Activated T-cell treated with anti-CD3 and anti-CD28 coated beads, Interleukin-2, amount 50 U/mL, for 48 hours (primary cell): Measurements from ENCODE around the gene BCL2L1.

Experiments
- DNase-seq, 2 experiments: peaks; one replicate each; pipeline ENCODE4 v3.0.0-alpha.2; 2020

BCL2L1 gene

DNA sequence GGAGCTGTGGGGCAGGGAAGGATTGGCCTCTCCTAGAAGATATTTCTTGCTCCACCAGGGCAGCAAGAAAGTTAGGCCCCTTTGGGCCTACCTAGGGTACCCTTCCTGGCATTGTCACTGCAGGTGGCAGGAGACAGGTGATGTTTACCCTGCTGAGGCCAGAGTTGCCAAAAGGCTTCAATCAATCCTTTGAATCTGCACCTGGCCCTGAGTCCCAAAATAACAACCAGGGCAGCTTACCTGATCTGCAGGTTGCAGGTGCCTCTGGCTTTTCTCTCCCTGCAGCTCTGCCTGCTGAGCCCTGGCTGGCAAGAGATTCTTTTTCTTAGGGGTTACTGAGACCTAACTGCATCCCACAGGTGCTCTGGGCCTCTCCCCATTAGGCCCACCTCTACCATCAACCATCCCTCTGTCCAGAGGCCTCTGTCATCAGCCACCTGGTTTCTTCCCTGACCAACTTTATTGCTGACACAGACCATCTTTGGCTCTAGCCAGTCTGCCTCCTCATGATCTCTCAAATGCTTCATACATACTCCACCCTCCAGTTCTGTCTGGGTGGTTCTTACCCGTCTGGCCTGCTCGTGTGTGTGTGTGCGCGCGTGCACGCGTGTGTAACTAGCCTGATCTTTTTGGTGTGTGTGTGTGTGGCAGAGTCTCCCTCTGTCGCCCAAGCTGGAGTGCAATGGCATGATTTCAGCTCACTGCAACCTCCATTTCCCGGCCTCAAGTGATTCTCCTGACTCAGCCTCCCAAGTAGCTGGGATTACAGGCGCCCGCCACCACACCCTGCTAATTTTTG is 13.7 kb downstream of the BCL2L1 start:
- DNase-seq, result no peak

DNA sequence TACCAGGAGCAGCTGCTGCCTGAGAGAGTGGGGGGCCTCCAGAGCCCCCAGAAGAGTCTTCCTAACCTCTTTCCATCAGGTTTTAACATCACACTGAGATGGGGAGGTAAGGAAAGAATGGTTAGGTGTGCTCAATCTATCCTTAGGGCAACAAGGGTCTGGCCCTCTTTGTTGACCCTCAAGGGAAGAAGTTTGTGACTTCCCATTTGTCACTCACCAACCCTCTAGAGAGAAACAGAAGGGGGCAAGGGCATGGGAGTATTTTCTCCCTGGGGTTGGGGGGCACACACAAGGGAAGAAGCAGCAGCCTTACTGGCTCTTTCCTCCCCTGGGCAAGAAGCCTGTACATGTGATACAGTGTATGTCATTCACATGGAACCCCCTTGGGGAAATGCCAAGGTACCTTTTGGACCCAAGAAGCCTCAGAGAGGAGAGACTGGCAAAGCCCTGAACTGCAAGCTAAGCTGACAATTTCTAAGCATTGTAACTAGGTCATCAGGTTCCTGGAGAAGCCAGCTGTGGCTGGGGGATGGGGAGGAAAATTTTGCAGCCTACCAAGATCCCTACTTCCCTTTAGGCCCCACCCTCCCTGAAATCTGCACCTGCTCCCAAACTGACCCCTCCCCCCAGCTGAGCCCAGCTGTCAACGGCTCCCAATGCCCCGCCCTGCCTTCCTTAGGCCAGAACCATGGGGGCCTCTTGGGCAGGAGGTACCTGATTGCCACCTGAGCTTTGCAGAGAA is 14.5 kb downstream of the BCL2L1 start:
- DNase-seq, result no peak

DNA sequence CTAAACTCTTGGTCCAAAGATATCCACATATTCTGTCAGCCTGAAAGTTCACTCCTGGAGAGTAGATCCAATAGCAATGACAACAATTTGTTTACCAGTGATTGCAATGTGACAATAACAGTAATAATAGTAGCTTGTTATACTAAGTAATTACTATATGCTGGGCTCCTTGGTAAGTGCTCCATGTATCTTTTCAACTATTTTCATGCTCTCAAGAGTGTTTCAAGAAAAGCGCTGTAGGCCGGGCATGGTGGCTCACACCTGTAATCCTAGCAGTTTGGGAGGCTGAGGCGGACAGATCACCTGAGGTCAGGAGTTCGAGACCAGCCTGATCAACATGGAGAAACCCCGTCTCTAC is 15.4 kb downstream of the BCL2L1 start:
- DNase-seq, result no peak

DNA sequence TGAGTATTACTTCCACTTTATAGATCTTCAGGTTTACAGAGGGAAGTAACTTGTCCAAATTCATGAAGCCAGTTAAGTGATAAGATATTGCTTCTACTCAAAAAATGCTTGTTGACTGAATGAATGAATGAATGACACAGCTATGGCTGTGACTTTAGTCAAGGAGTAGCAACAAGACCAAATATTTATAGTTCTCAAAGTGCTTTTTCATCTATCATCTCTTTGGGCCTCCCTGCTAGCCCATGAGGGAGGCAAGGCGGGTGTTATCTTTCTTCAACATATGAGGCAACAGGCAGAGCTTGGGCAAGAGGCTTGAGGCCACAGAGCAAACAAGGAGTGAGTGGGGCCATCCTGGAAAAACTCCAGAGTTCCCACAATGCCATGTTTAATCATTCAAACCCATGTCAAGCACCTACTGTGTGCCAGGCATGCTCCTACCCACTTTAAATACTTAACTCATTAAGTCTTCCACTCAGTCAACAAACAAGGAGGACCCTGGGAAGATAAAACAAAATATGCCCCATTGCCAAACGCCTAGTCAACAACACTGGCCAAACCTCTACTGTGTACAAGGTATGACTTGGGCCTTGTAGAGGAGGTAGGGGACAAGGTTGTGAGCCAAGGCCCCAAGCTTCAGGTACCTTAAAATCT is 15.9 kb downstream of the BCL2L1 start:
- DNase-seq, result no peak

- no peak for DNase-seq
Observed at GRCh38 chr20:31705598-31706597, 16.8 kb downstream of the BCL2L1 start.

GRCh38 chr20:31705191-31705590 is 17.5 kb downstream of the BCL2L1 start:
- no peak for DNase-seq

DNA sequence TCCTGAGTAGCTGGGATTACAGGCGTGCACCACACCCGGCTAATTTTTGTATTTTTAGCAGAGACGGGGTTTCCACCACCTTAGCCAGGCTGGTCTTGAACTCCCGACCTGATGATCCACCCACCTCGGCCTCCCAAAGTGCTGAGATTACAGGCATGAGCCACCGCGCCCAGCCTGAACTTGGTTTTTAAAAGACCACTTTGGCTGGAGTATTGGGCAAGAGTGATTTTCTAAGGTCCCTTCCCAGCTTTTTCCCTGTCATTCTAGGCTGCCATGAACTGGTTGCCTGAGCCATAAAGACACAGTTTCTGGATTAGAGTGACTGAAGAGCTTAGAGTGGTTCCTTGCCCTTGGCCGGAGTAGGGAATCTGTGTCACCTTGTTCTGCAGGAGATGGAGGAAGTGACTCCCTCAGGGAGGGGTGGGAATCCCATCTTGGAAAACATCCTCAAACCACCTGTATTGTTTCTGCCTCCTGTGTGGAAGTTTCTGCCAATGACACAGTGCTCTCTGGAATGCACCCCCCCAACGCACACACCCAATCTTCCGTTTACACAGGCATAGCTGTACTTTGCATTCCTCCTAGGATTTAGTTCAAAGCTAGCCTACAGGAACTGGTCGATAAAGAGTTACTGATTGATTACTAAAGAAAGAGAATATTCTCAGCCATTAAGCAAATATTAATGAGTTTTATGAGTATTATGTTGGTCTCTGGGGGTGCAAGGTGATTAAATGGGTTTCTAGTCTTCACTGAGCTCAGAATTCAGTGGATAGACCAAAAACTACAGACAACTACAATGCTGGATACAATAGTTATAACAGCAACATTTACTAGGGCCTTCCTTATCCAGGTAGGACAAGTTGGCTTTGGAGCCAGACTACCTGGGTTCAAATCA is 18.2 kb downstream of the BCL2L1 start:
- no peak for DNase-seq

- no peak for DNase-seq
Observed at GRCh38 chr20:31701591-31701990, 21.1 kb downstream of the BCL2L1 start.

DNA sequence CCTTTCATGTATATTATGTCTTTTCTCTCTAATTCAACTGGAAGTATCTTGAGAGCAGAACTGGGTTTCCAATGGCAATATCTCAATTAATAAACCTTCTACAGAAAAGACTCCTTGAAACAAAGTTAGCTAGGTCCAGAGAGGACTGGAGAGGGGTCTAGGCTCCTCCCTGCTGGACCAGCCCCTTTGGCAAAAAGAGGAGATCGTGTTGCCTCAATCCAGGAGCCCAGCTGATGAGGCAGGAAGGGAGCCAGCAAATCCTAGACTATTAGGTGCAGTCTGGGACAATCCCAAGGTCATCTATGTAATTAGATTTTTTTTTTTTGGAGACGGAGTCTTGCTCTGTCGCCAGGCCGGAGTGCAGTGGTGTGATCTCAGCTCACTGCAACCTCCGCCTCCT is 21.9 kb downstream of the BCL2L1 start:
- no peak for DNase-seq

DNA sequence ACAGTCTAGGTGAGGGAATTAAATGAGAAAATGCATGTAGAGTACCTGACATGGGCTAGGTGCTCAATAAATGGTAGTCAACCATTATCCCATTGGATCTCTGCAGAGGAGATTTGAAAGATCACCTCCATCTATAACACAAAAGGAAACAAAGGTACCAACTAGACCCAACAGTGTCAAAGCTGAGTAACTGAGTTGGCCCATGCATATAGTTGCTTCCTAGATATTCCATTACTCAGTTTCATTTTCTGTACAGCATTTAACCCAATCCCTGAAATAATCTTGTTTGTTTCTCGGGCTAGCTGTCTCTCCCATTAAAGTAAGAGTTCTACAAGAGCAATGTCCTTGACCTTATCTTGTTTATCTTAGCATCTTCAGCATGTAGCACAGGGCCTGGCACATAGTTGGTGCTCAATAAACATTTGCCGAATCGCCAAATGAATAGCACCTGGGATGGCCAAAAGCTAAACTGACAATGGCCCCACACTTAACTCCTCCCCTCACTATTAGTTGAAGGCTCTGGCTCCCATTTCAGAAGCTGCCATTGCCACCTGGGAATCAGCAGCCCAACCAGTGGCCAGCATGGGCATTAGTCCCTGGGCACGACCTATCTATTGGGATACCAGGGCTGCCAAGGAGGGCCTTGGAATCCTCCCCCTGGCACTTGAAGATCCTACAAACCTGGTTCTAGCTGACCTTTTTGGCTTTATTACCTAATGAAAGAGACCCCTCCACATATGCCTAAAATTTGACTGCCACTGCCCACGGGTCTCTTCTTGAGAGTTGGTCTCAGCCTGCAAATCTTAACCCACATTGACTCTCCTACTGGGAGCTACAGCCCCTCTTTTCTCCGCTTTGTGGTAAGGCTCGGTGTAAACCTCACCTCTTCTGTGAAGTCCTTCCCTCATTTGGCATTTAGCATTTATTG is 22.6 kb downstream of the BCL2L1 start:
- DNase-seq, result no peak

DNA sequence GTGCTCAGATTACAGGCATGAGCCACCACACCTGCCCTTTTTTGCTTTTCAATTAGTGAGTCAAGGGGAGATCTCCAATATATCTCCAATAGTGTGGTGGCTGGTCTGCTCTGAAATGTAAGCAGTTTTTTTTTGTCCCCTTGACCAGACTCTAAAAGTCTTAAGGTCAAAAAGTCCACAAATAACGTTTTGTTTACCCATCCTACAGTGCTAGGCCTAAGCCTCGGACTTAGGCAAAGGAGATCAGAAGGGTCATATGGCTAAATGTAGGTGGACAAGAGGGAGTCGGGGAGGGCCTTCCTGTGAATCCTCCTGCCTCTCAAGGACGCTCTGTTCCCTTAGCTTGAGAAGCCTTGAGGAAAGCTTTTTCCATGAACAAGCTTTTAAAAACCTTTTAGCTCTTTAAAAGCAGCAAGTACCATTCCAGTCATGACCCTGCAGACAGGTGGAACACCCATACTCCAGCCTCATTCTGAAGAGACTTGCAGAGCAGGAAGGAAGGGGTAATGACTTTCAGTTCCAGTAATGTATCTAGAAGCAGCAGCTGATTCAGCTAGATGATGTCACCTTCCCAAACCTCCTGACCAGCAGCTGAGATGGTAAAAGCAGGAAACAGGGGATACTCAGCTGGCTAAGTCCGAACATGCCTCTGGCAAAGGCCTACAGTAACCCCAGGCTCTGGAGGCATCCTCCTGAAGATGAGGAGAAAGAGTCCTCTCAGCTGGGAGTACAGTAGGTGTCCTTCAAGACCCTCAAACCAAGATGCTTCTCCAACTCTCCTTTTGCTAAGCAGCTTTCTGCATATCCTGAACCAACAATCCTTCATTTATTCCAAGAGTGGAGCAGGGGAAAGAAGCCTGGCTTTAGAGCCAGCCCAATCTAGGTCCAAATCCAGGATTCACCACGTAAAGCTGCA is 23.6 kb downstream of the BCL2L1 start:
- DNase-seq, result peak in 1 of 2 experiments; percentile 45

- DNase-seq, result no peak
Observed at GRCh38 chr20:31698243-31698802, 24.3 kb downstream of the BCL2L1 start.

DNA sequence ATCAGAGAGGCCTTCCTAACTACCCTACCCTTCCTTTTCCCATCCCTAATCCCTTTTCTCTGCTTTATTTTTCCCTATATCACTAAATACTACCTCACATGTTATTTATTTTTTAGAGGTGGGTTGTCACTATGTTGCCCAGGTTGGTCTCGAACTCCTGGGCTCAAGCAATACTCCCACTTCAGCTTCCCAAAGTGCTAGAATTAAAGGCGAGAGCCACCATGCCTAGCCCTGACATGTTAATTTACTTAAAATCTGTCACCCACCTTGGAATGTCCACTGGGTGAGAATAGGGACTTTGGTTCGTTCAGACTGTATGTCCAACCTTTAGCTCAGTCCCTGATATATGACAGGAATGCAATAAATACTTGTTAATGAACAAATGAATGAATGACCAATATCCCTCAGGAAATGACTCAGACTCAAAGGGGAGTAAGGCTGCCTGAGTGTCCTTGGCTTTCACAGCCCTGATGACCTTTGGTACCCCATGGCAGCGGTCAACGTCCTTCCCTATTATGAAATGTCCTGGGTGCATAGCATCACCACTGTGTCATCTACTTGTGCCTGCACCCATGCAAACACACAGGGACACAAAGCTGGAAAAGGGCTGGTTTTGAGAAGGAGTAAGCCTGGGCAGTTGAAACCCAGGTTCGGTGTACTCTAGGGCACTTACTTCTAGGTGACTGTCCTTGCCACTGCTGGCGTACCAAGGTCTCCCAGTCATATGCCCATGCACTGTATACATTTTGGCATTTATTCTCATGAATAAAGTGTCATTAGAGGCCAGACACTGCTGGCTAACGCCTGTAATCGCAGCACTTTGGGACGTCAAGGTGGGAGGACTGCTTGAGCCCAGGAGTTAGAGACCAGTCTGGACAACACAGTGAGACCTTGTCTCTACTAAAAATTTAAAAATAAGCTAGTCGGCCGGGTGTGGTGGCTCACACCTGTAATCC is 26.5 kb downstream of the BCL2L1 start:
- no peak for DNase-seq

DNA sequence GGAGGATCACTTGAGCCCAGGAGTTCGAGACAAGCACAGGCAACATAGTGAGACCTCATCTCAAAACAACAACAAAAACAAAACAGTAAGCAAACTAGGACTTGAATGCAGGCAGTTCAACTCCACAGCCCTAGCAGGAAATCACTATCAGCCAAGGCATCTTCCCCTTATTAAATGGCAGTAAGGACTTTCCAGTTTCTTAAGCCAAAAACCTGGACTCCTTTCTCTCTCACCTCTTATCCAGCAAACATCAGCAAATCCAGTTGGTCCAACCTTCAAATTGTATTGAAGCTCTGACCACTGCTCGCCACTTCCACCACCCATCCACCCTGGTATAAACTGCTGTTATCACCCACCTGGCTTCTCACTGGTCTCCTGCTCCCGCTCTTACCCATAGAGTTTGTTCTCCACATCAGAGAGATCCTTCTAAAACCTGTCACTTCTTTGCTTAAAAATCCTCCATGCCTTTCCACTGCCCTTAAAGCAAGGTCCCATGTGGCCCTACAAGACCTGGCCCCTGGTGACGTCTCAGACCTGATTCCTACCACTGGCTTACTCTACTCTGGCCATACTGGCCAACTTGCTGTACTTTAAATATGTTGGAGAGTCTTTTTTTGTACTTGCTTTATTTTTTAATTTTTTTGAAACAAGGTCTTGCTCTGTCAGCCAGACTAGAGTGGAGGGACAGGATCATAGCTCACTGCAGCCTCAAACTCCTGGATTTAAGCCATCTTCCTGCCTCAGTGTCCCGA is 27.6 kb downstream of the BCL2L1 start:
- DNase-seq, result no peak

GRCh38 chr20:31693987-31694661 is 28.5 kb downstream of the BCL2L1 start:
- DNase-seq, result no peak

- DNase-seq, result no peak
Observed at GRCh38 chr20:31693402-31693801, 29.3 kb downstream of the BCL2L1 start.
